K562 (cell line): Measurements from ENCODE around the gene RIMBP3C. TPM values are rescaled to one million over a fixed set of nuclear protein-coding genes. Genes with fewer than 3 reads are reported as not detected.
"Not testable (repeated sequence)": the region's sequence is repeated elsewhere in the genome, so short reads cannot be mapped to it uniquely, and the experiment has no call there.

ENCODE experiments used
- ATAC-seq: fragments of 200-7000 bp; cut with Tn5 transposase; 3 replicates; pipeline ENCODE4 v1.9.1; 2020; ENCODE audit warnings: moderate library complexity
- BruUV-seq: library from RNA; stranded (reverse); fragments of 400-500 nt; replicated peaks from 2 replicates; lab custom pipeline; 2021; lab: Mats Ljungman, UMichigan
- CTCF ChIA-PET: fragments of 300-600 bp; formaldehyde crosslinking; extraction: SDS; loops from one replicate; lab custom pipeline; 2021; ENCODE audit warnings: low intra/inter-chr PET ratio; lab: Yijun Ruan, JAX
- POLR2A ChIA-PET: fragments of 300-600, 350-650 bp; sonication (Branson Sonifier 250); formaldehyde crosslinking; extraction: SDS; loops from one replicate; lab custom pipeline; 2021; ENCODE audit warnings: antibody characterized with exemption, inconsistent platforms; lab: Yijun Ruan, JAX
- DNase-seq, 4 experiments: peaks; one replicate each; pipeline versions ENCODE4 v3.0.0 to v3.0.0-alpha.2; 2011 to 2018; ENCODE audit warnings: low spot score in 3 of 4, mixed read lengths in 3 of 4; ENCODE audit errors: extremely low read depth in 1 of 4
- FAIRE-seq: peaks from 2 replicates; lab custom pipeline; 2011; peaks lifted over from hg19 to GRCh38; lab: Jason Lieb, UNC
- H2AFZ ChIP-seq: 2 replicates; pipeline ENCODE4 v1.6.0; 2011; ENCODE audit warnings: low read depth, low read length, control low read depth, inconsistent platforms
- H3K27ac ChIP-seq: fragments of 200-600 bp; 3 replicates; pipeline ENCODE4 v1.8.0; 2011; ENCODE audit warnings: low read depth, mild to moderate bottlenecking, control low read depth, inconsistent platforms, low read length, moderate library complexity, mixed read lengths; ENCODE audit errors: extremely low read depth
- H3K27me3 ChIP-seq, 2 experiments: fragments of 300-600 bp in 1 of 2; 2 replicates in 1 of 2; 3 replicates in 1 of 2; pipeline versions ENCODE4 v1.6.0 to v1.8.0; 2011; ENCODE audit warnings: inconsistent platforms in 2 of 2, low read length in 2 of 2, mild to moderate bottlenecking in 1 of 2, mixed read lengths in 1 of 2, moderate library complexity in 1 of 2; ENCODE audit not compliant: control insufficient read depth in 2 of 2, insufficient read depth in 2 of 2
- H3K36me3 ChIP-seq: fragments of 300-600 bp; 3 replicates; pipeline ENCODE4 v1.8.0; 2011; ENCODE audit warnings: mild to moderate bottlenecking, low read length, inconsistent platforms; ENCODE audit not compliant: control insufficient read depth, insufficient read depth
- H3K4me1 ChIP-seq, 2 experiments: fragments of 200-600 bp in 1 of 2; replicated peaks in 1 of 2; 2 replicates in 1 of 2; 3 replicates in 1 of 2; pipeline versions ENCODE4 v1.5.1 to v1.8.0; 2011; ENCODE audit warnings: inconsistent platforms in 2 of 2, low read length in 2 of 2, mild to moderate bottlenecking in 1 of 2, mixed read lengths in 1 of 2, moderate library complexity in 1 of 2; ENCODE audit not compliant: control insufficient read depth in 2 of 2, insufficient read depth in 2 of 2
- H3K4me2 ChIP-seq: 2 replicates; pipeline ENCODE4 v1.6.1; 2011; ENCODE audit warnings: low read length, control low read depth, inconsistent platforms, mixed read lengths; ENCODE audit not compliant: insufficient read depth
- H3K4me3 ChIP-seq: fragments of 200-600 bp; sonication (generic), shearing (Covaris generic); 2 replicates; pipeline ENCODE4 v1.5.1; 2016; ENCODE audit warnings: control low read depth, inconsistent platforms
- H3K79me2 ChIP-seq: fragments of 200-600 bp; 3 replicates; pipeline ENCODE4 v1.8.0; 2011; ENCODE audit warnings: low read length, inconsistent platforms; ENCODE audit not compliant: control insufficient read depth, insufficient read depth
- H3K9ac ChIP-seq, 2 experiments: 2 replicates each; pipeline versions ENCODE4 v1.6.0 to v1.6.1; 2011; ENCODE audit warnings: low read depth in 2 of 2, low read length in 2 of 2, control low read depth in 1 of 2, inconsistent platforms in 1 of 2, mild to moderate bottlenecking in 1 of 2, mixed read lengths in 1 of 2; ENCODE audit not compliant: insufficient read depth in 1 of 2
- H3K9me1 ChIP-seq: one replicate; pipeline ENCODE4 v1.6.0; 2011; ENCODE audit warnings: inconsistent platforms, mild to moderate bottlenecking, low read length, moderate library complexity; ENCODE audit not compliant: control insufficient read depth, insufficient read depth
- H3K9me3 ChIP-seq: replicated peaks from 2 replicates; pipeline ENCODE4 v1.5.1; 2011; ENCODE audit warnings: low read depth, low read length, inconsistent platforms; ENCODE audit not compliant: control insufficient read depth, insufficient read depth
- H4K20me1 ChIP-seq: replicated peaks from 2 replicates; pipeline ENCODE4 v1.6.1; 2011; ENCODE audit warnings: low read length, inconsistent platforms, mixed read lengths; ENCODE audit not compliant: control insufficient read depth, insufficient read depth
- ETV6 ChIP-seq, 3 experiments: fragments of 150-350 bp in 1 of 3; sonication (generic) in 1 of 3; formaldehyde crosslinking in 1 of 3; IDR thresholded peaks; 2 replicates each; pipeline versions ENCODE4 v1.6.1 to v1.8.0; 2014 to 2022; ENCODE audit warnings: borderline replicate concordance in 2 of 3, low read depth in 2 of 3, antibody characterized with exemption in 1 of 3, low read length in 1 of 3, mild to moderate bottlenecking in 1 of 3, missing genetic modification reagents in 1 of 3
- HNRNPUL1 ChIP-seq: fragments of 200-400 bp; formaldehyde crosslinking; IDR thresholded peaks from 2 replicates; pipeline ENCODE4 v1.6.1; 2017; ENCODE audit warnings: low read length
- KLF6 ChIP-seq: fragments of 250-450 bp; sonication (Bioruptor Pico); IDR thresholded peaks from 2 replicates; pipeline ENCODE4 v1.4.0; 2020; ENCODE audit warnings: mild to moderate bottlenecking, moderate library complexity, borderline replicate concordance
- NFIX ChIP-seq: fragments of 250-450 bp; sonication (Bioruptor Pico); IDR thresholded peaks from 2 replicates; pipeline ENCODE4 v1.4.0; 2020; ENCODE audit warnings: low read depth, mild to moderate bottlenecking, moderate library complexity
- TFE3 ChIP-seq: fragments of 450-650 bp; formaldehyde crosslinking; IDR thresholded peaks from 2 replicates; pipeline ENCODE4 v1.4.0; 2020; ENCODE audit warnings: mild to moderate bottlenecking, mixed read lengths
- ZBTB26 ChIP-seq: fragments of 450-650 bp; formaldehyde crosslinking; IDR thresholded peaks from 2 replicates; pipeline ENCODE4 v1.4.0; 2022; ENCODE audit warnings: missing genetic modification characterization
- ZBTB49 ChIP-seq: sonication (generic); formaldehyde crosslinking; IDR thresholded peaks from 2 replicates; pipeline ENCODE4 v1.8.0; 2022; ENCODE audit warnings: missing genetic modification reagents, mild to moderate bottlenecking, borderline replicate concordance
- ZNF224 ChIP-seq: sonication (generic); formaldehyde crosslinking; IDR thresholded peaks from 2 replicates; pipeline ENCODE4 v1.8.0; 2022; ENCODE audit warnings: mild to moderate bottlenecking, missing genetic modification reagents
- ZNF436 ChIP-seq: fragments of 250-450, 450-650 bp; sonication (Bioruptor Pico); formaldehyde crosslinking; IDR thresholded peaks from 2 replicates; pipeline ENCODE4 v1.7.0; 2020; ENCODE audit warnings: mild to moderate bottlenecking
- ZNF444 ChIP-seq: fragments of 250-450 bp; sonication (Bioruptor Pico); IDR thresholded peaks from 2 replicates; pipeline ENCODE4 v1.4.0; 2020; ENCODE audit warnings: mild to moderate bottlenecking, moderate library complexity
- ZNF445 ChIP-seq: fragments of 250-450 bp; sonication (Bioruptor Pico); IDR thresholded peaks from 2 replicates; pipeline ENCODE4 v1.4.0; 2020; ENCODE audit warnings: low read depth, mild to moderate bottlenecking, moderate library complexity
- ZNF696 ChIP-seq: fragments of 250-450 bp; sonication (Bioruptor Pico); conservative IDR thresholded peaks from 2 replicates; pipeline ENCODE4 v1.4.0; 2020; ENCODE audit warnings: mild to moderate bottlenecking, moderate library complexity
- WGBS: fragments of 100-300 bp; shearing (Covaris generic); methylation state at CpG from one replicate; pipeline ENCODE4 v1.1.6; 2016; ENCODE audit warnings: low coverage, mixed read lengths; ENCODE audit not compliant: insufficient coverage; ENCODE audit errors: missing lambda C conversion rate; 5-methylcytosine and 5-hydroxymethylcytosine counted together
- in situ Hi-C: fragments of 300-500 bp; cut with MboI; formaldehyde crosslinking; loops from 4 replicates; pipeline ENCODE4 v1.15.0; 2018; ENCODE audit warnings: inconsistent platforms, mixed read lengths
- intact Hi-C: fragments of 100-400 bp; cut with micrococcal nuclease; formaldehyde crosslinking; loops from 2 replicates; pipeline ENCODE4 v1.14.2; 2022
- polyA plus RNA-seq, 8 experiments: library from polyadenylated mRNA; depleted of rRNA in 4 of 8; stranded (reverse) in 5 of 8; unstranded in 3 of 8; fragments of >200 nt; fragmentation: Nextera tagmentation in 2 of 8; fragmentation: Illumina TruSeq in 1 of 8; extraction: Ambion mirVana in 2 of 8; extraction: Trizol in 1 of 8; gene quantifications; 2 replicates each; pipeline versions ENCODE4 v1.2.1 to v1.2.3, GENCODE V29; 2011 to 2014; ENCODE audit warnings: inconsistent platforms in 1 of 8, missing spikeins in 1 of 8
- total RNA-seq, 7 experiments: library from RNA; depleted of rRNA in 6 of 7; stranded (reverse); fragments of >200 nt in 6 of 7; fragmentation: Illumina TruSeq in 2 of 7; extraction: Trizol in 2 of 7; gene quantifications; 2 replicates each; pipeline versions ENCODE4 v1.2.1 to v1.2.3, GENCODE V29; 2011 to 2021; ENCODE audit warnings: low replicate concordance in 1 of 7
- TF ChIP-seq, protein P1 (sequence below): fragments of 450-650 bp; formaldehyde crosslinking; conservative IDR thresholded peaks from 2 replicates; pipeline ENCODE4 v1.4.0; 2022; ENCODE audit warnings: mild to moderate bottlenecking, missing genetic modification characterization

Gene RIMBP3C
- total and polyA plus RNA-seq, 9 of the 15 experiments (the other 6 are each of a cell fraction or from before 2014, with no cell fraction given), result 0.09 to 0.98 (median 0.17) TPM; not detected in 2

DNA sequence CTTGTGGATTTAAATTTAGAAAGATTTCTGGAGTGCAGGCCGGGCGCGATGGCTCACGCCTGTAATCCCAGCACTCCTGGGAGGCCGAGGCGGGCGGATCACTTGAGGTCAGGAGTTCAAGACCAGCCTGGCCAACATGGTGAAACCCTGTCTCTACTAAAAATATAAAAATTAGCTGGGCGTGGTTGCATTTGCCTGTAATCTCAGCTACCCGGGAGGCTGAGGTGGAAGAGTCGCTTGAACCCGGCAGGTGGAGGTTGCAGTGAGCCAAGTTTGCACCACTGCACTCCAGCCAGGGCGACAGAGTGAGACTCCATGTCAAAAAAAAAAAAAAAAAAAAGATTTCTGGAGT, 17.8 kb upstream of the RIMBP3C start:
- peak; percentile 0; the same call in 2 of the 3 replicates for ATAC-seq
- H3K27me3 ChIP-seq; DNase-seq; H3K9me3 ChIP-seq; intact Hi-C loops; FAIRE-seq; in situ Hi-C loops; H2AFZ ChIP-seq; BruUV-seq; TF ChIP-seq ETV6 (IDR thresholded peaks at IDR 0.05; ENCODE audit: borderline replicate concordance in 1 of 2, low read depth in 2 of 2, low read length in 1 of 2): not testable (repeated sequence)
- POLR2A ChIA-PET, result interaction anchor here (0.6 to 7.6 kb wide), 29 partner anchors 7 to 397 kb away, joined by 3 to 112 read pairs (median 5); partner anchors contain the start of genes CCDC116, SDF2L1 and YDJC
- peaks cover 61% of the 10 kb centered on the region for H4K20me1 ChIP-seq
- CTCF ChIA-PET, result interaction anchor here (0.5 kb wide), 1 partner anchor 718 kb away, joined by 3 read pairs; no protein-coding TSS in a partner anchor
- 2% methylated on average over 12 of the region's 12 CpGs for WGBS
- peaks cover 32% of the 10 kb centered on the region for H3K9me1 ChIP-seq
- peak overlapping the region; percentile 96 to 99 for H3K9ac ChIP-seq
- H3K79me2 ChIP-seq, result peaks cover 69% of the 10 kb centered on the region
- peak overlapping the region; percentile 91 for H3K4me2 ChIP-seq
- H3K4me1 ChIP-seq, result peaks cover 49 to 53% of the 10 kb centered on the region in 2 experiments
- H3K4me3 ChIP-seq, result peak overlapping the region; percentile 72
- peaks cover 50% of the 10 kb centered on the region for H3K36me3 ChIP-seq
- H3K27ac ChIP-seq, result peak overlapping the region; percentile 93
- TF ChIP-seq ZBTB26 (CRISPR knock-in tag), result peak; percentile 88
- 0 out of 2 replicates have a peak, but pooled peaks have one; percentile 8 for TF ChIP-seq ZNF696 (CRISPR knock-in tag)
- 0 out of 2 replicates have a peak, but pooled peaks have one; percentile 19 for TF ChIP-seq ZBTB49 (CRISPR knock-in tag)
- TF ChIP-seq KLF6 (CRISPR knock-in tag), result 0 out of 2 replicates have a peak, but pooled peaks have one; percentile 8
- 0 out of 2 replicates have a peak, but pooled peaks have one; percentile 12 for TF ChIP-seq TFE3 (CRISPR knock-in tag)
- TF ChIP-seq HNRNPUL1, result 0 out of 2 replicates have a peak, but pooled peaks have one; percentile 8
- peak; percentile 4; the same call in 1 of the 2 replicates for TF ChIP-seq ZNF224
- TF ChIP-seq, protein P1, sequence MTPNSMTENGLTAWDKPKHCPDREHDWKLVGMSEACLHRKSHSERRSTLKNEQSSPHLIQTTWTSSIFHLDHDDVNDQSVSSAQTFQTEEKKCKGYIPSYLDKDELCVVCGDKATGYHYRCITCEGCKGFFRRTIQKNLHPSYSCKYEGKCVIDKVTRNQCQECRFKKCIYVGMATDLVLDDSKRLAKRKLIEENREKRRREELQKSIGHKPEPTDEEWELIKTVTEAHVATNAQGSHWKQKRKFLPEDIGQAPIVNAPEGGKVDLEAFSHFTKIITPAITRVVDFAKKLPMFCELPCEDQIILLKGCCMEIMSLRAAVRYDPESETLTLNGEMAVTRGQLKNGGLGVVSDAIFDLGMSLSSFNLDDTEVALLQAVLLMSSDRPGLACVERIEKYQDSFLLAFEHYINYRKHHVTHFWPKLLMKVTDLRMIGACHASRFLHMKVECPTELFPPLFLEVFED (CRISPR knock-in tag), result peak; percentile 70
- peak; percentile 63; the same call in 1 of the 2 replicates for TF ChIP-seq ETV6 (CRISPR knock-in tag; IDR thresholded peaks at IDR 0.05; ENCODE audit: borderline replicate concordance)
- TF ChIP-seq ZNF445 (CRISPR knock-in tag), result 0 out of 2 replicates have a peak, but pooled peaks have one; percentile 45
- TF ChIP-seq NFIX (CRISPR knock-in tag), result peak; percentile 2; the same call in 1 of the 2 replicates
- TF ChIP-seq ZNF436 (CRISPR knock-in tag), result 0 out of 2 replicates have a peak, but pooled peaks have one; percentile 10
- TF ChIP-seq ZNF444, result 0 out of 2 replicates have a peak, but pooled peaks have one; percentile 8
